ENCODE data around the gene GLB1L.
"Not testable (repeated sequence)": the region's sequence is repeated elsewhere in the genome, so short reads cannot be mapped to it uniquely, and the experiment has no call there.

The GLB1L gene

DNA sequence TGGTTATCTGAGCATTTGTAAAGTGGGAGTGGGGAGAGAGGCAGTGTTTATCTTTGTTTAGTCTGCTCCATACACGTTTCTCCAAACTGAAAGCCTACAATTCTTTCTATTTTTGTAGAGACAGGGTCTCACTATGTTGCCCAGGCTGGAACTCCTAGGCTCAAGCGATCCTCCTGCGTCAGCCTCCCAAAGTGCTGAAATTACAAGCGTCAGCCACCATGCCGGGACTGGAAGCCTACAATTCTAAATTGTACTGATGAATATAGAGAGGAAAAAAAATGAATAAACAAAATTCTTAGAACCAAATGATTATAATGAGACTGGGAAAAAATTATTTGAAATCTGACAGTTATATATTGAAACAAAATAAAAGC lies 40.1 kb downstream of the GLB1L start:
- DNase-seq, result no peak

- DNase-seq, result no peak
Measured at GRCh38 chr2:219204425-219205164, 40.6 kb downstream of the GLB1L start.

DNA sequence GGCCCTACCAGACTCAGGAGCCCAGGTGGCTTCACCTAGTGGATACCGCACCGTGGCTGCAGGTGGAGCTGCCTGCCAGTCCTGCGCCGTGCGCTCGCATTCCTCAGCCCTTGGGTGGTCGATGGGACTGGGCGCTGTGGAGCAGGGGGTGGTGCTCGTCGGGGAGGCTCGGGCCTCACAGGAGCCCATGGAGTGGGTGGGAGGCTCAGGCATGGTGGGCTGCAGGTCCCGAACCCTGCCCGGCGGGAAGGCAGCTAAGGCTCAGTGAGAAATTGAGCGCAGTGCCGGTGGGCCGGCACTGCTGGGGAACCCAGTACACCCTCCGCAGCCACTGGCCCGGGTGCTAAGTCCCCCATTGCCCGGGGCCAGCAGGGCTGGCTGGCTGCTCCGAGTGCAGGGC lies 43.9 kb downstream of the GLB1L start:
- DNase-seq, result not testable (repeated sequence)

DNA sequence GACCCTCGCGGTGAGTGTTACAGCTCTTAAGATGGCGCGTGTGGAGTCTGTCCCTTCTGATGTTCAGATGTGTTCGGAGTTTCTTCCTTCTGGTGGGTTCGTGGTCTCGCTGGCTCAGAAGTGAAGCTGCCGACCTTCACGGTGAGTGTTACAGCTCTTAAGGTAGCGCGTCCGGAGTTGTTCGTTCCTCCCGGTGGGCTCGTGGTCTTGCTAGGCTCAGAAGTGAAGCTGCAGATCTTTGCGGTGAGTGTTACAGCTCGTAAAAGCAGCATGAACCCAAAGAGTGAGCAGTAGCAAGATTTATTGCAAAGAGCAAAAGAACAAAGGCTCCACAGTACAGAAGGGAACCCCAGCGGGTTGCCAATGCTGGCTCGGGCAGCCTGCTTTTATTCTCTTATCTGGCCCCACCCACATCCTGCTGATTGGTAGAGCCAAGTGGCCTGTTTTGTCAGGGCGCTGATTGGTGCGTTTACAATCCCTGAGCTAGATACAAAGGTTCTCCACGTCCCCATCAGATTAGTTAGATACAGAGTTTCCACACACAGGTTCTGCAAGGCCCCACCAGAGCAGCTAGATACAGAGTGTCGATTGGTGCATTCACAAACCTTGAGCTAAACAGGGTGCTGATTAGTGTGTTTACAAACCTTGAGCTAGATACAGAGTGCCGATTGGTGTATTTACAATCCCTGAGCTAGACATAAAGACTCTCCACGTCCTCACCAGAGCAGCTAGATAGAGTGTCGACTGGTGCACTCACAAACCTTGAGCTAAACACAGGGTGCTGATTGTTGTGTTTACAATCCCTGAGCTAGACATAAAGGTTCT lies 44.5 kb downstream of the GLB1L start:
- not testable (repeated sequence) for DNase-seq

- no peak for DNase-seq
Measured at GRCh38 chr2:219199470-219200211, 45.6 kb downstream of the GLB1L start.

- no peak for DNase-seq
Measured at GRCh38 chr2:219198974-219199373, 46.3 kb downstream of the GLB1L start.

DNA sequence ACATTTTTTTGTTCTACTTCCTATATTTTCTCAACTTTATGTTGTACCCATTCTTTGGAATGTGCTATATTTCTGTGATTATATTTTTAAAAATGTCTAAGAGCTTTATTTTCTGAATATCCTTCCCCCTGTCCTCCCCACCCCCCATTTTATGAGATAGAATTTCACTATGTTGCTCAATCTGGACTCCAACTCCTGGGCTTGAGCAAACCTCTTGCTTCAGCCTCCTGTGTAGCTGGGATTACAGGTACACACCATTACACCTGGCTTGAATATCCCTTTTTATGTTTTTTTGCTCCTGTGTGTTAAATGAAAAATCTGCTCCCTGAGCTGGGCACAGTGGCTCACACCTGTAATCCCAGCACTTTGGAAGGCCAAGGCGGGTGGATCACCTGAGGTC lies 47.9 kb downstream of the GLB1L start:
- no peak for DNase-seq

- no peak for DNase-seq
Measured at GRCh38 chr2:219186754-219187456, 58.3 kb downstream of the GLB1L start.

Data from inflammatory macrophage treated with lipopolysaccharide for 4 hours (primary cell).